Thoracic aorta (tissue), 2 donors: ENCODE measurements around the gene PRR11. TPM values are rescaled to one million over a fixed set of nuclear protein-coding genes. Genes with fewer than 3 reads are reported as not detected.

ENCODE experiments used
- ATAC-seq: fragments of 150-250 bp; one replicate; pipeline ENCODE4 v1.8.0; 2017; ENCODE audit warnings: low read depth; ENCODE audit not compliant: insufficient number of reproducible peaks, low FRiP score
- DNase-seq: peaks from one replicate; pipeline ENCODE4 v3.0.0-alpha.2; 2020; ENCODE audit warnings: low spot score
- H3K27ac ChIP-seq, 2 donors: fragments of 200-600 bp; sonication (generic); 1 replicate in 1 of 2; 2 replicates in 1 of 2; pipeline ENCODE4 v1.5.1; 2016; ENCODE audit warnings: mild to moderate bottlenecking in 2 of 2, moderate library complexity in 2 of 2
- H3K27me3 ChIP-seq: fragments of 200-600 bp; sonication (generic); replicated peaks from 2 replicates; pipeline ENCODE4 v1.6.0; 2016; ENCODE audit warnings: mild to moderate bottlenecking; ENCODE audit not compliant: insufficient read depth
- H3K36me3 ChIP-seq: fragments of 200-600 bp; sonication (generic); one replicate; pipeline ENCODE4 v1.5.1; 2016
- H3K4me1 ChIP-seq, 2 donors: fragments of 200-600 bp; sonication (generic); 1 replicate in 1 of 2; 2 replicates in 1 of 2; pipeline versions ENCODE4 v1.5.1 to v1.6.0; 2016; ENCODE audit warnings: low read depth in 2 of 2, mild to moderate bottlenecking in 1 of 2; ENCODE audit not compliant: control insufficient read depth in 1 of 2
- H3K4me3 ChIP-seq: fragments of 200-600 bp; sonication (generic); 2 replicates; pipeline ENCODE4 v1.5.1; 2016; ENCODE audit warnings: mild to moderate bottlenecking
- H3K9me3 ChIP-seq: fragments of 200-600 bp; sonication (generic); 2 replicates; pipeline ENCODE4 v1.5.1; 2016
- CTCF ChIP-seq: fragments of 200-600 bp; sonication (generic); IDR thresholded peaks from one replicate; pipeline ENCODE4 v1.5.1; 2019; ENCODE audit warnings: antibody characterized with exemption
- total RNA-seq, 2 donors: library from RNA; depleted of rRNA; stranded (reverse); fragments of >200 nt; gene quantifications; one replicate each; pipeline versions ENCODE4 v1.1.0 to v1.2.3, GENCODE V29; 2016

Gene PRR11
- total RNA-seq, 2 donors from 2014 or later, result 0.71 TPM; not detected in 1

GRCh38 chr17:59141860-59142259 lies 13.7 kb upstream of the PRR11 start:
- no peak overlapping the region for H3K27ac ChIP-seq
- H3K4me1 ChIP-seq, result no peaks in the 10 kb centered on the region
- no peak overlapping the region for H3K4me3 ChIP-seq
- ATAC-seq (no peak), DNase-seq (no peak)
- H3K27me3 ChIP-seq, result no peaks in the 10 kb centered on the region
- H3K36me3 ChIP-seq, result no peaks in the 10 kb centered on the region
- no peak for TF ChIP-seq CTCF
- H3K9me3 ChIP-seq, result no peaks in the 10 kb centered on the region

GRCh38 chr17:59145571-59146096 lies 9.9 kb upstream of the PRR11 start:
- Histone ChIP-seq H3K4me3 (no peak overlapping the region), H3K27me3 (no peaks in the 10 kb centered on the region), H3K9me3 (no peaks in the 10 kb centered on the region), H3K4me1 (no peaks in the 10 kb centered on the region), H3K36me3 (no peaks in the 10 kb centered on the region), H3K27ac (no peak overlapping the region)
- ATAC-seq, result no peak
- TF ChIP-seq CTCF, result no peak
- DNase-seq, result no peak

- Histone ChIP-seq H3K36me3 (no peaks in the 10 kb centered on the region), H3K4me3 (no peak overlapping the region), H3K27me3 (no peaks in the 10 kb centered on the region), H3K9me3 (no peaks in the 10 kb centered on the region), H3K4me1 (peaks cover 8 to 12% of the 10 kb centered on the region in 2 donors), H3K27ac (no peak overlapping the region)
- no peak for TF ChIP-seq CTCF
- no peak for ATAC-seq
- no peak for DNase-seq
Measured at GRCh38 chr17:59149051-59149450, 6.5 kb upstream of the PRR11 start.

GRCh38 chr17:59149841-59150511 lies 5.6 kb upstream of the PRR11 start:
- ATAC-seq, result no peak
- no peaks in the 10 kb centered on the region for H3K9me3 ChIP-seq
- no peak for TF ChIP-seq CTCF

DNA sequence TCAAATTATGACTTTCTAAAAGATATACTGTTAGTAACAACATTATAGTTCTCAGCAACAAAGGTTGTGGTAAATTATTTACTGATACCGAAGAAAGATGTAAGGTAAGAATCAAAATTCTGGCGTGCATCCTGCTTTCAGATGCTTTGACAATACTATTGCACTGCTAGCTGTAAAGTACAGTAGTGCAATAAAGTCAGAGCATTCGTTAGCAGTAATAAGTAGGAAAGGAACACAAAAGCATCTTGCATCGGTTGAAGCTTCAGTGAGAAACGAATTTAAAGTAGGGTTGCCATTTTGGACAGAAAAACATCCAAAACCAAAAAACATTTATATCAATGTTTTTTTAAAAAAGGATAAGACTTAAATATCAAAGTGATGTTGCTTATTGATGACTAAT lies 4.5 kb upstream of the PRR11 start:
- no peak for TF ChIP-seq CTCF
- DNase-seq (no peak), ATAC-seq (no peak)
- Histone ChIP-seq H3K4me1 (peaks cover 8 to 15% of the 10 kb centered on the region in 2 donors), H3K9me3 (no peaks in the 10 kb centered on the region), H3K27me3 (no peaks in the 10 kb centered on the region), H3K36me3 (no peaks in the 10 kb centered on the region), H3K27ac (no peak overlapping the region), H3K4me3 (no peak overlapping the region)

More at GRCh38 chr17:59149841-59150511, 5.6 kb upstream of the PRR11 start:
- H3K4me1 ChIP-seq, result peaks cover 8 to 12% of the 10 kb centered on the region in 2 donors
- no peak for DNase-seq
- H3K27me3 ChIP-seq, result no peaks in the 10 kb centered on the region
- no peak overlapping the region for H3K27ac ChIP-seq
- no peak overlapping the region for H3K4me3 ChIP-seq
- no peaks in the 10 kb centered on the region for H3K36me3 ChIP-seq
